Activated CD4-positive, alpha-beta T cell treated with anti-CD3 and anti-CD28 coated beads, Interleukin-2, amount 50 U/mL, for 16 hours (primary cell): Measurements from ENCODE around the gene CASZ1.

Source experiments
- DNase-seq: peaks from one replicate; pipeline ENCODE4 v3.0.0-alpha.2; 2020

The CASZ1 gene

GRCh38 chr1:10703702-10704101 lies 92.7 kb downstream of the CASZ1 start:
- no peak for DNase-seq

DNA sequence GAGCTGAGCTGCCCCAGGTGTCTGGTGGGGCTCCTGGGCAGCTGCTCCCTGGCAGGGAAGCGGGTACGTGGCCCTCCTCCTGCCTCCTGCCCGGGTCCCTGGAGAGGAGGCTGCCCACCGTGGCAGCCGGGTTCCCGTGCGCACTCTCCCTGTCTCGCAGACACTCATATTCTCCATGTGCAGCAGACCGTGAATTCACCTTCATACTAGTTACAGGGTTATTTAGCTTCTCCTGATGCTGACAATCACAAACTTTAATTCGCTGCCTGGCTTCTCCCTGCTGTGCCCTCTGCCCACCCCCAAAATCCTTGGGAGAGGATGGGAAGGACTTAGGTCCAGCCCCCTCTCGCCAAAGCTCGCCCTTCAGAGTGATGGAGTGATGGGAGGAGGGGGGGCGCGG lies 95.3 kb downstream of the CASZ1 start:
- DNase-seq, result no peak

- DNase-seq, result no peak
Measured at GRCh38 chr1:10699470-10699835, 97.0 kb downstream of the CASZ1 start.

GRCh38 chr1:10698726-10699469 lies 97.5 kb downstream of the CASZ1 start:
- DNase-seq, result no peak

- no peak for DNase-seq
Measured at GRCh38 chr1:10697621-10698160, 98.8 kb downstream of the CASZ1 start.

- DNase-seq, result peak; percentile 23
Measured at GRCh38 chr1:10696977-10697376, 99.5 kb downstream of the CASZ1 start.

- DNase-seq, result peak; percentile 77
Measured at GRCh38 chr1:10694633-10695627, 101.5 kb downstream of the CASZ1 start.

GRCh38 chr1:10694274-10694632 lies 102.2 kb downstream of the CASZ1 start:
- DNase-seq, result peak; percentile 46

DNA sequence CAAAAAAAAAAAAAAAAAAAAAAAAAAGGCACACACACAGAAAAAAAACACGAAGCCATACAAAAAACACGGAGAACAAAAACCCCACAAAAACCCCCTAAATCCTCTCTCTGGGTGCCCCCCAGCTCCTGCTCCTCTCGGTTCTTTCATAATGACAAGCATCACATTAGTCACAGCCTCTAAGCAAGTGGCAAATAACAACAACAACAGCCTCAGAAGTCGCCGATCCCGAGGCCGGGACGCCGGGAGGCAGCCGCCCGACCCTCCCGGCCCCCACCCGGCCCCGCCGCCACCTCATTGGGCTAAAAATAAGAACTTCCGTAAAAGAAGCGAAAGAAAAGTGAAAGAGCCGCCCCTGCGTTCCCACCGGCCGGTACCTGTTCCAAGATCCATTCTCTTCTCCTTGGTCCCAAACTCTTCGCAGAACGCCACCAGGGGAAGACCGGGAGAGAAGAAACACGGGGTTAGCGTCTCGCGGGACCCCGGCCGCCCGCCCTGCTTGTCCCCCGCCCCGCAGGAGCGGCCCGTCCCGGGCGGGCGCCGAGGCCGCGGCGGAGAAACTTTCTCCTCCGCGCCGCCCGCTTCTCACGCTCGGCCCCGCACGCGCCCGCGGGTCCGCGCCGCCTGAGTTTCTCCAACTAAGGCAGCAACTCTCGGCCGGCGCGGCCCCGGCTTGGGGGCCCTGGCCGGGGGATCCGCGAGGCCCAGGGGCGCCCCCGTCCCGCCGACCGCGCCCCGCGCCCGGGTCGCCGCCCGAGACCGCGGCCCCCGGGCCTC lies 102.8 kb downstream of the CASZ1 start:
- DNase-seq, result peak; percentile 46

- no peak for DNase-seq
Measured at GRCh38 chr1:10693152-10693496, 103.3 kb downstream of the CASZ1 start.

DNA sequence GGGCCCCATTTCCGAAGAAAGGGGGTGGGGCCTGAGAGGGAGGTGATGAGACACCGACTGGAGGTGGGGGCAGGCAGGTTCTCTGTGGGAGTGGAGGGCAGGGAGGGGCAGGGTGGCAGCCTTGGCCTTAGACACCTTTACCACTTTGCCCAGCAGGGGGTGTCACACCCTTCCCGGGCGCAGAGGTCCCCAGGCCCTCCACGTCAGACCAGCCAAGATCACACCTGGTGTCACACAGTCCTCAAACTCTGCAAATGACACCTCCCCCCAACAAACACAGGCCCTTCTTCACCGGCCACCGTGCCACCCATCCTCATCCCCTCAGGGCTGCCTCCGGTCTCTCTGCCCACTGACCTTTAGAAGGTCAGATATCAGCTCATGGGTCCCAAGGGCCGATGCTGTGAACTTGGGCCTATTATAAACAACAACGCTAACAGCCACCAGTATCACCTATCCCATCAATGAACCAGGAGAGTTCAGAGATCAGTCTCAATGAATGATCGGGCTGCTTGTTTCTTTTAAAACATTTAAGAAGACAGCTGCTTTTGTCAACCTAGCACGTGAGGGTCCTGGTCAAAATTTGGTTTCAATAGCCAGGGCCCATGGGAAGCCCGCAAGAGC lies 103.9 kb downstream of the CASZ1 start:
- peak; percentile 77 for DNase-seq

GRCh38 chr1:10691740-10692125 lies 104.7 kb downstream of the CASZ1 start:
- DNase-seq, result peak; percentile 53

DNA sequence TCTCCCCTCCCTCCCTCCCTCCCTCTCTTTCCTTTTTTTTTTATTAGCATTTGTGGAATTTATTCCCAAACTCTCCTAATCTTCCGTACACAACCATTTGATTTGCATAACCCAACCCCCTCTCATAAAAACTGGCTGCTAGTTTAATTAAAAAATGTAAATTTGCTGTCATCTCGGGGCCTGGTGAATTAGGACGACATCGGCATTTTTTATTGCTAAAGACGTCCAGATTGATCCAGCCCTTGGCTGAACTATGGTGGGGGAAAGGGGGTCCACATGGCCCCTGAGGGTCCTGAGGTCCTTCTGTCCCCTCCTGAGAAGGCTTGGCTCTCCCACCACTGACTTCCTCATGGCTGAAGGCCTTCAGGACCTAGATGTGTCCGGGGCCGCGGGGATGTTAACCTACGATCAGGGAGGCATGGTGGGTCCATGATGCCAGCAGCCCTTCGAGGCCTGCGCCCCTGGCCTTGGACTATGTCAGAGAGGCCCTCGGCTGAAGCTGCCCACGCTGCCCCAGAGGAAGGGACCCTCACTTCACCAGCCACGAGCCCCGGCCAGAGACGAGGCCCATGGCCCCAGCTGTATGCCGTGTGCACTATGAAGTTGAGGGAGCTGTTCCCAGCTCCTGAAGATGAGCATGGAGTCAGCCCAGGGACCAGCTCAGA lies 105.2 kb downstream of the CASZ1 start:
- no peak for DNase-seq

DNA sequence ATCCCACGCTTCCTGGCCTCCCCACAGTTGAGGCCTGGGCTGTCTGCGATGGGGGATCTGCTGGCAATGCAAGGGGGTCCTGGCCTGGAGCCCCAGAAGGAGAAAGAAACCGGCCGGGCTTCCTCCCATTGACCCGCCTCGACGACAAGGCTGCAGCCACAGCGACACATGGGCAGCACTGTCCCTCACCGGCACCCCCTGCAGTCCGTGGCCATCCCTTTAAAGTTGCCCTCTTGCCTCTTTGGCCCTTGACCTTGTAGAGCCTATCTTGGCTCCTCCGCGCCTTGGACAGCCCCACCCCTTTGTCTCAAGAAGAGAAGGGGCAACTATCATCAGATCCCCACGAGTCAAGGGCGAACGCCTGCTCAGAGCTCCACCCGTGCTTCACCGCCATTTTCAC lies 106.0 kb downstream of the CASZ1 start:
- no peak for DNase-seq

GRCh38 chr1:10688409-10688786 lies 108.0 kb downstream of the CASZ1 start:
- no peak for DNase-seq

- no peak for DNase-seq
Measured at GRCh38 chr1:10687782-10688408, 108.6 kb downstream of the CASZ1 start.

GRCh38 chr1:10687251-10687651 lies 109.2 kb downstream of the CASZ1 start:
- no peak for DNase-seq

DNA sequence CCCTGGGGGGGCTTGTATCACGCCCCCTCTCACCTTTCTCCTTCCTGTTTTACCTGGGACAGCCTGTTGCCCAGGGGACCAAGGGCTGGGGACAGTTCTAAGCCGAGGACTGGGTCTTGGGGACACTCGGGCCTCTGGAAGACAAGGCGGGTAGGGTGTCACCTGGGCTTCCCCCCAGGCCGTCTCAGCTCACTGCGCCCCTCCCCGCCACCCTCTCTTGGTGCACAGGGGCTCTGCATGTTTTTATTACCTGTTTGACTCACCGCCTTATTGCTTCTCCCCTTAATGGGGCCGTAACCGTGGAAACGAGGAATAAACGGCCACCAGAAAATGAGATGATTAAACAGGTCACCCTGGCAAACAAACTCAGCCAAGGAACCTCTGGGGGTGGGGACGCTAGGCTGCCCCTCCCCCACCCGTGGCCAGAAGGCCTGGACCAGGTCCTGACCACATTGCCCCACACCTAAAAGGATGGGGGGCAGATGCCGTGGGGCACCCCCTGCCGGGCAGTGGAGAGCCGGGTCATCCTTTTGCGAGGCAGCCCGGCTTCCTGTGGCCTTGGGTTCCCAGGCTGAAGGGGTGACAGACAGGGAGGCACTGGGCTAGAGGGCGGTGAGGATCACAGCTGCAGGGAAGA lies 109.9 kb downstream of the CASZ1 start:
- DNase-seq, result no peak

DNA sequence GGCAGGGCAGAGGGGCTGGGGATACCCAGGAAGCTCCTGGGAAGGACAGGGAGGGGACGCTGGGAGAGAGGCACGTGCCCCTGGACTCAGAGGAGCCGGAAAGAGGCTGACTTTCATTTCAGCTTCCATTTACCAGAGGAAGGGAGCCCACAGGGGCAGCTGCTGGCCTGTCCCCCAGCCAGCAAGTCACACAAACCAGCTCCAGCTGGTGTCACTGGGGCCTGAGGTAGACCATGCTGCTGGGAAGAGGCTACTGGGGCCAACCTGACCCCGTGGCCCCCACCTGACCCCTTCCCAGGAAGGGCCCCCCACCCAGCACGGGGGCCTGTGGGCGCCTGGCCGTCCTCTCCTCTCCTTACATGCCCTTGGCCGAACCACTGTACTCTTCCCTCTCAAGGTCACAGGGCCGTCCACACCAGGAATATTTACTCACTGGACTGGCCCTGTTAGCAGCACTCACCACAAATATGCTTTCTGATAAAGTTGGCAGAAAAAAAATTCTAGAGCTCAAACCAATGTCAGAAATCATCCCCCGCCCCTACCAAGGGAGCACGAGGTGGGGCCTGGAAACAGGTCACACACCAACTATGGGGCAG lies 110.5 kb downstream of the CASZ1 start:
- DNase-seq, result no peak

- no peak for DNase-seq
Measured at GRCh38 chr1:10685196-10685807, 111.1 kb downstream of the CASZ1 start.
